Esophagus squamous epithelium (tissue), 5 donors: ENCODE measurements around the gene GARIN3. TPM values are rescaled to one million over a fixed set of nuclear protein-coding genes. Genes with fewer than 3 reads are reported as not detected.

ENCODE experiments used
- DNase-seq: peaks from one replicate; lab custom pipeline; 2025; lab: John Stamatoyannopoulos, UW
- H3K27ac ChIP-seq, 4 donors: fragments of 200-600 bp; sonication (generic); one replicate each; pipeline ENCODE4 v1.5.1; 2016 to 2019; ENCODE audit warnings: mild to moderate bottlenecking in 1 of 4
- H3K27me3 ChIP-seq, 4 donors: fragments of 200-600 bp; sonication (generic); 1 replicate in 3 of 4; 2 replicates in 1 of 4; pipeline versions ENCODE4 v1.5.1 to v1.6.0; 2017 to 2021; ENCODE audit warnings: antibody characterized with exemption in 1 of 4
- H3K36me3 ChIP-seq, 3 donors: fragments of 200-600 bp; sonication (generic); one replicate each; pipeline ENCODE4 v1.5.1; 2016 to 2019
- H3K4me1 ChIP-seq, 3 donors: fragments of 200-600 bp; sonication (generic); one replicate each; pipeline ENCODE4 v1.5.1; 2017 to 2019
- H3K4me3 ChIP-seq, 4 donors: fragments of 200-600 bp; sonication (generic); 1 replicate in 3 of 4; 2 replicates in 1 of 4; pipeline ENCODE4 v1.5.1; 2016 to 2019; ENCODE audit warnings: mild to moderate bottlenecking in 2 of 4, moderate library complexity in 1 of 4
- H3K9me3 ChIP-seq, 3 donors: fragments of 200-600 bp; sonication (generic); one replicate each; pipeline ENCODE4 v1.5.1; 2016 to 2019
- CTCF ChIP-seq, 6 experiments: fragments of 450-650 bp in 4 of 6; fragments of 200-600 bp in 2 of 6; sonication (generic) in 2 of 6; IDR thresholded peaks; one replicate each; pipeline ENCODE4 v1.5.1; 2016 to 2019; ENCODE audit warnings: antibody characterized with exemption in 6 of 6, mild to moderate bottlenecking in 4 of 6, moderate library complexity in 4 of 6
- POLR2A ChIP-seq, 4 donors: fragments of 450-650 bp; IDR thresholded peaks; one replicate each; pipeline ENCODE4 v1.6.1; 2017; ENCODE audit warnings: antibody characterized with exemption in 4 of 4, mild to moderate bottlenecking in 4 of 4, moderate library complexity in 3 of 4
- WGBS, 2 donors: methylation state at CpG; one replicate each; pipeline ENCODE4 v1.1.5; 2018; 5-methylcytosine and 5-hydroxymethylcytosine counted together
- intact Hi-C: fragments of 100-400 bp; cut with DNase I; formaldehyde crosslinking; loops from one replicate; pipeline ENCODE4 v1.15.0; 2022
- total RNA-seq, 4 donors: library from RNA; depleted of rRNA; stranded (reverse); fragments of >200 nt; gene quantifications; one replicate each; pipeline ENCODE4 v1.1.0, GENCODE V29; 2016
- donor health status: DM: yes; HTN: yes; CAD: no.

GARIN3 gene
- total RNA-seq, result not detected

- DNase-seq, result no peak
- 77 to 85% methylated on average over 6 to 7 of the region's 7 CpGs for WGBS, 2 donors
- Histone ChIP-seq H3K27ac (no peak within 1 kb of the TSS), H3K9me3 (no peaks in the 10 kb centered on the region), H3K27me3 (peaks cover 0 to 14% (median 0%) of the 10 kb centered on the region in 4 donors), H3K36me3 (no peaks in the 10 kb centered on the region), H3K4me3 (no peak within 1 kb of the TSS), H3K4me1 (no peaks in the 10 kb centered on the region)
- no peak for TF ChIP-seq CTCF (IDR thresholded peaks at IDR 0.05)
- TF ChIP-seq POLR2A (IDR thresholded peaks at IDR 0.05), result no peak
- intact Hi-C loops, result no loop called here
Observed at GRCh38 chr5:157166214-157167213, at the start of gene GARIN3. Gene GARIN3, minus strand, starts transcription at chr5:157166264. Its CDS starts 96 bp downstream, at chr5:157166168.

DNA sequence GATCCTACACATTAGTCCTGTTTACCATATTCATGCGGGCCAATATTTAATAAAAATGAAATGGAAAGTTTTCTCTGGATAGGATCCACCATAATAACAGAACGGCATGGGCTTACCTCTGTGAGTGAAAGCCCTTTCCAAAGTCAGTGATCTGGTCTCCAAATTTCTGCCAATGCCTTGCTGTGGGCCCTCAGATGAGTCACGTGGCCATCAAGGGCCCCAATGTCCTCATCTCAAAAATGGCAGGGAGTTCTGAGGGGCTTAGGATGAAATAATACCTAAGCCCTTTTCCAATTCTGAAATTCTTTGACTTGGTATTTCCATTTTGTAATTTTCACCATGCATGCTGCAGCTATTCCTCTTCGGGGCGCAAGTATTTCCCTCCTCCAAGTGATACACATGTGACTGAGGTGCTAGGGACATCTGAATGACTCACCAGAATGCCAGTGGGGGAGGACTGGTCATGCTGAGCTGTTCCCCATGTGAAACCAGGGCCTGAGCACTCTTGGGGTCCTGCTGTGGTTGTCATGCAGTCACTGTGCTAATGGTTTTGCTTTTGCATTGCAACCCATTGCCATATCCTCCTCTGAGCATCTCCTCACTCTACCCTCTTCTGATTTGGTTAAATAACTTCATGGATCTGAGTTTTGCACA lies 49.6 kb upstream of the GARIN3 start:
- WGBS, 2 donors, result 73% methylated on average over 5 of the region's 5 CpGs
- no peaks in the 10 kb centered on the region for H3K36me3 ChIP-seq
- H3K9me3 ChIP-seq, result no peaks in the 10 kb centered on the region
- TF ChIP-seq CTCF (IDR thresholded peaks at IDR 0.05) (no peak), POLR2A (IDR thresholded peaks at IDR 0.05) (no peak)
- intact Hi-C loops, result no loop called here
- no peak overlapping the region for H3K4me3 ChIP-seq
- no peaks in the 10 kb centered on the region for H3K27me3 ChIP-seq
- DNase-seq, result no peak
- H3K4me1 ChIP-seq, result no peaks in the 10 kb centered on the region
- no peak overlapping the region for H3K27ac ChIP-seq

DNA sequence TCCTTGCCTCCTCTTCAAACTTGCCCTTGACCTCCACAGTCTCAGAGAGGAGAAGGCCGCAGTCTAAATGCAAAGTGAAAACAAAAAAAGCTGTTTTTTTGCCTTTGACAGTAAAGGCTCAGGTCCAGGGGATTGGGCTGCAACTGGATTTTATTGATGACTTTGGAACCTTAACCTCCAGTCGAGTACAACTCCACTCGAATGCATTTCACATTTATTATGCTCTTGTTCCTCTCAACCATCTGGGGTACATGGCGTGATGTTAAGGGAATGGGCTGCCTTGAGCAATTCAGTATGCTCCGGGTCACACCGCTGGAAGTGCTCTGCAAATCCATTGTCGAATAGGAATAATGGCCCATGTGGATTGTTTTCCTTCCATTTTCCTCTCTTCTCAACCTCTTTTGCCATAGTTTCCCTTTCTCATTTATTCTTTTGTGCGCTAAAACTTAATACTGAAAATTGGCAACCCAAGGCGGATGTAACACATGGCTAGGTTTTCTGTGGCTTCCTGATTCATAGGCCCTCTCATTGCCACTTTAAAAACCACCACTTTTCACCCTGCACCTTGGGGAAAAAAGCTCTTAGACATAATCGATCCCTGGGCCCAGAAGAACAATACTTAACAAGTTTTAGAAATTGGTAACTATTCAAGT lies 48.9 kb upstream of the GARIN3 start:
- H3K4me1 ChIP-seq, result no peaks in the 10 kb centered on the region
- no peak overlapping the region for H3K4me3 ChIP-seq
- H3K27me3 ChIP-seq, result no peaks in the 10 kb centered on the region
- no peaks in the 10 kb centered on the region for H3K36me3 ChIP-seq
- WGBS, 2 donors, result 68 to 75% methylated on average over 10 of the region's 10 CpGs
- no peak overlapping the region for H3K27ac ChIP-seq
- no peaks in the 10 kb centered on the region for H3K9me3 ChIP-seq
- intact Hi-C loops, result no loop called here
- no peak for DNase-seq
- no peak for TF ChIP-seq CTCF (IDR thresholded peaks at IDR 0.05)
- TF ChIP-seq POLR2A (IDR thresholded peaks at IDR 0.05), result no peak

GRCh38 chr5:157214415-157214814 lies 48.4 kb upstream of the GARIN3 start:
- H3K4me3 ChIP-seq, result no peak overlapping the region
- H3K27ac ChIP-seq, result no peak overlapping the region
- no peaks in the 10 kb centered on the region for H3K4me1 ChIP-seq
- DNase-seq, result no peak
- intact Hi-C loops, result no loop called here
- H3K27me3 ChIP-seq, result no peaks in the 10 kb centered on the region
- H3K36me3 ChIP-seq, result no peaks in the 10 kb centered on the region
- no peaks in the 10 kb centered on the region for H3K9me3 ChIP-seq
- no peak for TF ChIP-seq CTCF (IDR thresholded peaks at IDR 0.05)
- no peak for TF ChIP-seq POLR2A (IDR thresholded peaks at IDR 0.05)
